Skeletal muscle cell (primary cell): ENCODE measurements around the gene FOXP1.

Experiments
- DNase-seq: peaks from one replicate; pipeline ENCODE4 v3.0.0-alpha.2; 2010; ENCODE audit warnings: low read depth
- H3K4me3 ChIP-seq: 2 replicates; pipeline ENCODE4 v1.5.1; 2011; ENCODE audit warnings: low read depth, mild to moderate bottlenecking, control low read depth, low read length, moderate library complexity

The FOXP1 gene

GRCh38 chr3:71226565-71227269 lies 356.8 kb downstream of the FOXP1 start:
- DNase-seq = no peak
- no peak overlapping the region for H3K4me3 ChIP-seq

DNA sequence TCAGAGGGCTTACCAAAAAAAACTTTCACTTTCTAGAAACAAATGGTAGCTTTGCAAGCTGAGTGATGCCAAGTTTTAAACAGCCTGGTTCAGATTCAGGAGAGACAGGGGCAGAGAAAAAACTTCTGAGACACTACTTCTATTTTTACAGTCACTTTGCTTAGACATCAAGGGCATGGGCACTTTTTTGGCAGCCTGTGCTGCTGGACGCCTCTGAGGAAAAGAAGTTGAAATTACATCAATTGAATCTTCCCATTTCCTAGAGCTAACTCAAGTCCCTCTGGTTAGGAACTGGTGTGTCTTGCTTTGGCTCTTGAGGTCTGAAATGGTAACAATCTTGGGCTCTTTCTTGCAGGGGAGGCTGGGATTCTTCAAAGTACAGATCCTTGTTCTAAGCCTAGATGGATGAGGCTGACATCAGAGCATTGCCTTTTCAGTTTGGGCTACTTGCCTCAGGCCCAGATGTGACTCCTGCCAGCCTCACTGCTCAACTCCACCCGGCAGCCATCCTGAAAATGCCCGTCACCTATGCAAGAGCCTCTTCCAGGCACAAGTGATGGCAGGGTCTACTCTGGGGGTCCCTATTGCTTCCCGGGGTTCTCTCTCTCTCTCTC lies 357.5 kb downstream of the FOXP1 start:
- no peak for DNase-seq
- no peak overlapping the region for H3K4me3 ChIP-seq

GRCh38 chr3:71225002-71225684 lies 358.4 kb downstream of the FOXP1 start:
- DNase-seq = no peak
- no peak overlapping the region for H3K4me3 ChIP-seq

GRCh38 chr3:71219744-71220638 lies 363.5 kb downstream of the FOXP1 start:
- no peak for DNase-seq

GRCh38 chr3:71218508-71218907 lies 365.0 kb downstream of the FOXP1 start:
- no peak for DNase-seq
- H3K4me3 ChIP-seq = no peak overlapping the region

More at GRCh38 chr3:71219744-71220638, 363.5 kb downstream of the FOXP1 start:
- H3K4me3 ChIP-seq = no peak overlapping the region

DNA sequence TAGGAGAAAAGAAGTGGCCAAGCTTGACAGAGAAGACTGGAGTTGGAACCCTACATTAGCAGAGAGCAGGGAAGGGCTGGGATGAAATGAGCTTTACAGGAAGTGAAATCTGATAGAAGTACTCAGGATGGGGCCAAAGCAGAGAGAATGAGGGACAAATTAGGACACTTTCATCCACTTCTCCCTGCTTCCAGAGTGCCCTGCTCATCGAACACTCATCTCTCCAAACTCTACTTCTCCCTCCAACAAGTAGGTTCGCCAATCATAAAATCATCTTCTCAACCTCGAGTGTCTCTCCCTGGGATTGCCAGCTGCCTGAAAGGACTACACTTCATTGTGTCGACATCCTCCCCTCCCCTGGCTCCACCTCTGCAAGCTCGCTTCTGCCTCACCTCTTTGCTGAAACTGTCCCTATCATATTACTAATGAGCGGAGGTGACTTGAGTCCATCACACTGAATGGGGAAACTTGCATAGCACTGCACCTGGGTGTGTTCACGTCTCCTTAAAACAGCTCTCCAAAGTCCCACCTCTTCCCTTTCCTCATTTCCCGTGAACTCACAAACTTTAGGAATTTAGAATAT lies 365.8 kb downstream of the FOXP1 start:
- no peak for DNase-seq
- no peak overlapping the region for H3K4me3 ChIP-seq

DNA sequence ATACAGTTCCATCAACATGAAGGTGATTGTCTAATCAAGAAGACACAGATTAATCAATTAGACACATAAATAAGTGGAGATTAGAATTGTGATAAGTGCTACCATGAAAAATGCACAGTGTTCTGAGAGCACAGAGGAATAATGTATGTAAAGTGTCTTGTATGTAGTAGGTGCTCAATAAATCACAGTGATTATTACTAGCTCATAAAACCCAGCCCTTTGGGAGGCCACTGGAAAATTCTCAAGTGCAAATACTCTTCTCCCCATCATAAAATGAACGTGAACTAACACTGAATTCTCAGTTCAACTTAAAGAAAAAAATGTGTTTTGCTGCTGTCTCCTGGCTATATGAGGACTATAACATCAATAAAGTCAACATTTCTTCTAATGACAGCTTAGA lies 368.2 kb downstream of the FOXP1 start:
- H3K4me3 ChIP-seq = no peak overlapping the region
- DNase-seq = no peak

DNA sequence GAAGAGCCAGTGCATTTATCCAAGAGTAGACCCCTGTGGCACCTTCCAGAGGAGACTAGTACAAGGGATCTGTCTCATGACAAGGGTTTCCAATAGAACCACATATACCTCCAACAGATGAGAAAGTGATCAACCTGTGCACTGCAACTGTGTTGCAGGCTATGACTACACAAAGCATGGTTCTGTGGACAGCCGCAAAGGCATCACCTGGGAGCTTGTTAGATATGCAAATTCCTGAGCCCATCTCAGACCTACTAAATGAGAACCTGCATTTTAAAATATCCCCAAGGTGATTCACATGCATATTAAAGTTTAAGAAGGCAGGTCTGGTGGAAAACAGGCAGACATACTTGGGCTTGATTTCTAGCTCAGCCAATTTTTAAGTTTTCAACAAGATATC lies 368.7 kb downstream of the FOXP1 start:
- no peak overlapping the region for H3K4me3 ChIP-seq
- DNase-seq = no peak

DNA sequence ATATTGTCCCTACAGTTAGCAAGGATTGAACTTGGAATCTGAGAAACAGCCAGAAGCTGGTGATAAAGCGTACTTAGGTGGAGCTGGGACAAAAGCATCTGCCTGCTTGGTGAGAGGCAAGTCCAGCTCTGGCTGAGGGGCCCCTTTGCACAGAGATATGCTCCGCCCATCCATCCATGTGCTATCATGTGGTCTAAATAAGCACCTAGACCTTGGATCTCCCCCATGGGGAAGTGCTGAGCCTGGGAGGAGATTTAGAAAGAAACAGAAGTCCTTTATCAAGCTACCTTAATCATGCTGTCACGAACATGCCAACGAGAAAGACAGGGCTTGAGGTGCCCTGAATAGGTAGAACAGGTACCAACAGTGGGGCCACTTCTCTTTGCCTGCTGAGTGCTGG lies 369.5 kb downstream of the FOXP1 start:
- DNase-seq = no peak
- H3K4me3 ChIP-seq = no peak overlapping the region

- H3K4me3 ChIP-seq = no peak overlapping the region
- DNase-seq = no peak
Observed at GRCh38 chr3:71211083-71211482, 372.4 kb downstream of the FOXP1 start.

DNA sequence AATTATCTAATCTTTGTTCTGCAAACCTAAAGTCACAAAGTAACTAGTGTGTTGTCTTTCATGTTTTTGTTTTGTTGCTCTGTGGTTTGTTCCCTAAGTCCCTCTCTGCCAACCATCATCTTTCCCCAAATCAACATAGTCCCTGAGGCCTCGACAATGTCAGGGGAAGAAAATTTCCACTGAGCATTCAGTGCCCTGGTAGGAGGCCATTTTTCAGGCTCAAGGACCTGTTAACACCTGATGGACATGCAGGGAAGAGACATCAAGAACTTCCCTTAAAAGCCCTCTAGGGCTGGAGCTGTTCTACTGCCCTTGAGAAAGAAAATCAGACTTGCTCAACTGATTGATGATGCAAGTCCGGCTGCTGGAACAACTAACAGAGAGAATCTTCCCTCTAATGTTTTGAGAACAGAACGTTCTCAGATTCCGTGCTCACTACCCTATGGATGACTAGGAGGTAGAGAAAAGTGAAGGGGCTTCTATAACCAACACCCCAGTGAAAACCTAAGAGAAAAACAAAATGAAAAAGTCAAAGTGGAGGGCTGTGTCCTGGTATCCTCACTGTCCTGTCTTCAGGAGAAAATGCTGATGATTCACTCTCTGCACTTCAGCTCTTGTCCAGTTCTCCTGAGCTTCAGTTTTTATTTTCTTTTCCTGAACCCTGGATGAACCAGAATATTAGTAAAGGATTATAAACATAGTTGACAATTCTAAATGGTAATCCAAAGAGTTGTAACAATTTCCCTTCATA lies 373.1 kb downstream of the FOXP1 start:
- DNase-seq = peak; percentile 94
- no peak overlapping the region for H3K4me3 ChIP-seq

- no peak for DNase-seq
- no peak overlapping the region for H3K4me3 ChIP-seq
Observed at GRCh38 chr3:71208211-71209095, 375.1 kb downstream of the FOXP1 start.

DNA sequence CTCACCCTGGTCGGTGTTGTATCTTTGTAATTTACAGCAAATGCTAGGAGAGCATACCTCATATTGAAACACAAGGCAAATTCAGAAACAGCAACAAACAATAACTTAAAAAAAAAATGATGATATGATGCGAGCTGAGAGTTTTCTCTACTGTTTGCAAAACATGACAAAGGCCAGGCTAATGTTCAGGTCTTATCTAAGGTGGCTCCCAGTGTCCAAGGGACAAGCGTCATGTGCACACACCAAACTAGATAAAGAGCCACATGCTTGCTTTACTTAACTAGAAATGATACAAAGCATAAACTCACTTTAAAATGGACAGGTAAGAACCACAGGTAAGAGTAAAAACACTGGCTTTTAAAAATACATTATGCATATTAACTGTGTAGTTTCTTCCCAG lies 375.9 kb downstream of the FOXP1 start:
- H3K4me3 ChIP-seq = no peak overlapping the region
- DNase-seq = no peak

- no peak for DNase-seq
- H3K4me3 ChIP-seq = no peak overlapping the region
Observed at GRCh38 chr3:71206305-71207165, 377.0 kb downstream of the FOXP1 start.

GRCh38 chr3:71203727-71204488 lies 379.6 kb downstream of the FOXP1 start:
- no peak for DNase-seq
- H3K4me3 ChIP-seq = no peak overlapping the region

GRCh38 chr3:71202848-71203533 lies 380.5 kb downstream of the FOXP1 start:
- no peak for DNase-seq
- H3K4me3 ChIP-seq = no peak overlapping the region
